ENCODE measurements around the gene CHRNB1. TPM values are rescaled to one million over a fixed set of nuclear protein-coding genes. Genes with fewer than 3 reads are reported as not detected.

The CHRNB1 gene
- total RNA-seq, 4 donors from 2014 or later = 3.0 to 10.9 (median 7.4) TPM

GRCh38 chr17:7493941-7494340 lies 49.1 kb downstream of the CHRNB1 start:
- ATAC-seq (ENCODE audit: low FRiP score) (no peak), DNase-seq (ENCODE audit: low spot score) (no peak)
- TF ChIP-seq, protein P1, sequence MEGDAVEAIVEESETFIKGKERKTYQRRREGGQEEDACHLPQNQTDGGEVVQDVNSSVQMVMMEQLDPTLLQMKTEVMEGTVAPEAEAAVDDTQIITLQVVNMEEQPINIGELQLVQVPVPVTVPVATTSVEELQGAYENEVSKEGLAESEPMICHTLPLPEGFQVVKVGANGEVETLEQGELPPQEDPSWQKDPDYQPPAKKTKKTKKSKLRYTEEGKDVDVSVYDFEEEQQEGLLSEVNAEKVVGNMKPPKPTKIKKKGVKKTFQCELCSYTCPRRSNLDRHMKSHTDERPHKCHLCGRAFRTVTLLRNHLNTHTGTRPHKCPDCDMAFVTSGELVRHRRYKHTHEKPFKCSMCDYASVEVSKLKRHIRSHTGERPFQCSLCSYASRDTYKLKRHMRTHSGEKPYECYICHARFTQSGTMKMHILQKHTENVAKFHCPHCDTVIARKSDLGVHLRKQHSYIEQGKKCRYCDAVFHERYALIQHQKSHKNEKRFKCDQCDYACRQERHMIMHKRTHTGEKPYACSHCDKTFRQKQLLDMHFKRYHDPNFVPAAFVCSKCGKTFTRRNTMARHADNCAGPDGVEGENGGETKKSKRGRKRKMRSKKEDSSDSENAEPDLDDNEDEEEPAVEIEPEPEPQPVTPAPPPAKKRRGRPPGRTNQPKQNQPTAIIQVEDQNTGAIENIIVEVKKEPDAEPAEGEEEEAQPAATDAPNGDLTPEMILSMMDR (IDR thresholded peaks at IDR 0.05) = no peak

- no peak for ATAC-seq (ENCODE audit: low FRiP score)
Measured at GRCh38 chr17:7495906-7496434, 51.1 kb downstream of the CHRNB1 start.

DNA sequence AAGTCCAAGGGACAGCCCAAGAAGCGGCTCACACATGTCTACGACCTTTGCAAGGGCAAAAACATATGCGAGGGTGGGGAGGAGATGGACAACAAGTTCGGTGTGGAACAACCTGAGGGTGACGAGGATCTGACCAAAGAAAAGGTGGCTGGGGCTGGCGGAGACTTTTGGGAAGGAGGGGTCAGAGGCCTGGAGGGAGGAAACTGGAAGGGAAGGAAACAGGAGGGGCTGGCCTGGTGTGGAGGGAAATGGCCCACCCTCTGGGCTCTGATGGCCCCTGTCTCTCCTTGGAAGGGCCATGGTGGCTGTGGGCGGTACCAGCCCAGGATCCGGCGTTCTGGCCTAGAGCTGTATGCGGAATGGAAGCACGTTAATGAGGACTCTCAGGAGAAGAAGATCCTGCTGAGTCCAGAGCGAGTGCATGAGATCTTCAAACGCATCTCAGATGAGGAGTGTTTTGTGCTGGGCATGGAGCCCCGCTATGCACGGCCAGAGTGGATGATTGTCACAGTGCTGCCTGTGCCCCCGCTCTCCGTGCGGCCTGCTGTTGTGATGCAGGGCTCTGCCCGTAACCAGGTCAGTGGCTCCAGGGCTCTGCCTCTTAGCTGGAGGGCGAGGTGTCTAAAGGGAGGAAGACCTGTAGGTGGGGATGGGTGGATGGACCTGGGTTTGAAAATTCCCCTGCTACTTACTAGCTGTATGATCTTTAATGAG lies 51.8 kb downstream of the CHRNB1 start:
- DNase-seq (ENCODE audit: low spot score) = no peak
- TF ChIP-seq, protein P1 (IDR thresholded peaks at IDR 0.05) = no peak
- ATAC-seq (ENCODE audit: low FRiP score) = no peak

More at GRCh38 chr17:7495906-7496434, 51.1 kb downstream of the CHRNB1 start:
- TF ChIP-seq, protein P1 (IDR thresholded peaks at IDR 0.05) = no peak
- DNase-seq (ENCODE audit: low spot score) = no peak

GRCh38 chr17:7497228-7497627 lies 52.4 kb downstream of the CHRNB1 start:
- peak; percentile 24 for ATAC-seq (ENCODE audit: low FRiP score)
- TF ChIP-seq, protein P1 (IDR thresholded peaks at IDR 0.05) = no peak
- DNase-seq (ENCODE audit: low spot score) = no peak

DNA sequence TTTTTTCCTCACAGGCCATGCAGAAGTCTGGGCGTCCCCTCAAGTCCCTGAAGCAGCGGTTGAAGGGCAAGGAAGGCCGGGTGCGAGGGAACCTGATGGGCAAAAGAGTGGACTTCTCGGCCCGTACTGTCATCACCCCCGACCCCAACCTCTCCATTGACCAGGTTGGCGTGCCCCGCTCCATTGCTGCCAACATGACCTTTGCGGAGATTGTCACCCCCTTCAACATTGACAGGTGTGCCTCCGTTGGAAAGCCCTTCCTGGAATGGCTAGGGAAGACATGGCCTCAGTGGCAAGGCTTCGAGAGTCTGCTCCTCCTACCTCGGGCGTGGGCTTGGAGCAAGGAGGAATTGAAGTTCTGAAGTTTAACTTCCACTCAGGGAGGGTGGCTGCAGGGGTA lies 52.8 kb downstream of the CHRNB1 start:
- DNase-seq (ENCODE audit: low spot score) = no peak
- ATAC-seq (ENCODE audit: low FRiP score) = no peak
- TF ChIP-seq, protein P1 (IDR thresholded peaks at IDR 0.05) = no peak

GRCh38 chr17:7499161-7499560 lies 54.3 kb downstream of the CHRNB1 start:
- ATAC-seq (ENCODE audit: low FRiP score) = no peak
- no peak for DNase-seq (ENCODE audit: low spot score)

More at GRCh38 chr17:7499161-7499560, 54.3 kb downstream of the CHRNB1 start:
- TF ChIP-seq, protein P1 (IDR thresholded peaks at IDR 0.05) = no peak

Data from omental fat pad (tissue), 4 donors.